ENCODE data around the gene SH3TC1.

DNA sequence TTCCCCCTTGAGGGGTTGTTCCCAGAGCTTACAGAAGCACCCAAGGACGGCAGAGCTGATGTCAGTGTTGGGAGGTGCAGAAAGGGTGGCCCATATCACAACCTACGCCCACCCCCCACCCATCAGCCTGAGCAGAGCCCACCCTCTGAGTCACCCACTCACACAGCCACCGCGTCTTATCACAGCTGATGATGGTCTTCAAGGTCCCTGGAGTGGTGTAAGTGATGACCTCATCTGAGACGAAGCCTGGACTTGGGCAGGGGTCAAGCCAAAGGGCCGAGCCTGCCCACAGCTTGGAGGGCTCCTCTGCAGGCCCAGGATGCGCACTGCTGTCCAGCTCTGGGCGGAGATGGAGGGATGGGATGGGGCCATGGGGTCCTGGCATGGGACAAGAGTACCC is 67.4 kb downstream of the SH3TC1 start:
- TF ChIP-seq, protein P1, sequence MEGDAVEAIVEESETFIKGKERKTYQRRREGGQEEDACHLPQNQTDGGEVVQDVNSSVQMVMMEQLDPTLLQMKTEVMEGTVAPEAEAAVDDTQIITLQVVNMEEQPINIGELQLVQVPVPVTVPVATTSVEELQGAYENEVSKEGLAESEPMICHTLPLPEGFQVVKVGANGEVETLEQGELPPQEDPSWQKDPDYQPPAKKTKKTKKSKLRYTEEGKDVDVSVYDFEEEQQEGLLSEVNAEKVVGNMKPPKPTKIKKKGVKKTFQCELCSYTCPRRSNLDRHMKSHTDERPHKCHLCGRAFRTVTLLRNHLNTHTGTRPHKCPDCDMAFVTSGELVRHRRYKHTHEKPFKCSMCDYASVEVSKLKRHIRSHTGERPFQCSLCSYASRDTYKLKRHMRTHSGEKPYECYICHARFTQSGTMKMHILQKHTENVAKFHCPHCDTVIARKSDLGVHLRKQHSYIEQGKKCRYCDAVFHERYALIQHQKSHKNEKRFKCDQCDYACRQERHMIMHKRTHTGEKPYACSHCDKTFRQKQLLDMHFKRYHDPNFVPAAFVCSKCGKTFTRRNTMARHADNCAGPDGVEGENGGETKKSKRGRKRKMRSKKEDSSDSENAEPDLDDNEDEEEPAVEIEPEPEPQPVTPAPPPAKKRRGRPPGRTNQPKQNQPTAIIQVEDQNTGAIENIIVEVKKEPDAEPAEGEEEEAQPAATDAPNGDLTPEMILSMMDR (IDR thresholded peaks at IDR 0.05; ENCODE audit: low read depth, low read length, poor library complexity, severe bottlenecking), result no peak
- no peak for TF ChIP-seq EZH2phosphoT487 (IDR thresholded peaks at IDR 0.05; ENCODE audit: borderline replicate concordance, low read length)
